Activated T-cell treated with anti-CD3 and anti-CD28 coated beads for 4 hours (primary cell): Measurements from ENCODE around the gene GRIK4.

Experiments used
- DNase-seq: peaks from one replicate; pipeline ENCODE4 v3.0.0-alpha.2; 2020

Gene GRIK4

DNA sequence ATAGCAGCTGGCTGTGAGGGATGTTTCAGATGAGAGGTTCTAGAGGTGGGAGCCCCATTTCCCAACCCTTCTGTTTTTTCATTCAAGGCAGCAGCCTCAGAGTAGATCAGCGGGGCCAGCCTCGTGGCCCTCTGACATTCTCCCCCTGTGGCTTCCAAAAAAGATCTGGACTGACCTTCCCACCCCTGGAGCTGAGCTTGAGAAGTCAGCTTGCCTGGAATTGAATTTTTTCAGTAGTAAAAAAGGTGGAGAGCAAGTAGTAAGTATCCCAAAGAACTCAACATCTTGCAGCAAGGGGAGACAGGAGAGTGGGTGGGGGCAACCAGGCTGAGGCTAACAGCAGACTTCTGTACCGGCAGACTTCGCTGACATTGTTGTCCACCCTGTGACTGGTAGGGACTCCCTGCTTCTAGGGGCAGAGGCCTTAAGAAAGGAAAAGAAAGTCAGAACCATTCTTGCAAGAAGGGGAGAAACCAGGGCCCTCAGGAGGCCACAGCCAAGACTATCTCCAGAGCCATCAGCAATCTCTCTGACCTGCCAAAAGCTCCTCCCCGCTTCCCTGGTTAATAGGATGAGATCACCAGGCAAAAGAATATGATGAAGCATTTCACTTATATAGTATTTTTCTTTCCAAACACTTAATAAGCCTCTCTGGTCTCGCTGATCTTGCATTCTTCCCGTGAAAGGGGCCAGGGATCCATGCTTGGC lies 2.0 kb upstream of the GRIK4 start:
- DNase-seq = no peak

DNA sequence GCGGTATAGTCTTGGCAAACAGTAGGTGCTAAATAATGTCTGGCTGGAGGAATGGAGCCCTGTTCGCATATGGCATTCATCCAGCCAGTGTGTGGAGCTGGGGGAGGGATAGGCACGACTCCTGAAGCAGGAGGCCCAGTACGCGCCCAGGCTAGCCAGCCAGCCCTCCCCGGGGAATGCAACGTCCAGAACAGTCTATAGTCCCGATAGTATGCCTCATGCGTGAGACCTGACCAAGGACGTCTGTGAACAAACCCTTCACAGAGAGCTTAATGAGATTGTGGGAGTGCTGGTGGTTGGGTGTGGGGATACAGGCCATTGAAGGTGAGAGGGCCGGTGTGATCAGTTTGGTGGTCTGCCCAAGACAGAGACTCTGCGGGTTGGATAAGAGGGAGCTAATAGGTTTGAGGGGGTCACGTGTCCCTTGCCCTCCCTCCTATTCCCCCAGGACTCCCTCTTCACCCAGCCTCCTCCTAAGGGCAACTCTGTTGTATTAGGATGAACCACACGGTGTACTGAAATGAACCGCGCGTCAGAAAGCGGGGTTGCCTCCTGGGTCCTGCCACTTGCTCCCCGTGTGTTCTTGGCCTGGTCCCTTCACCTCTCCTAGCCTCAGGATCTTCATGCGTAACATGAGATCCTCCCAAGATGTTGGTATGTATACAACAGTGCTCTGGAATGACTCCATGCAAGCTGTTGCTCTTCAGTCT lies 987 bp upstream of the GRIK4 start:
- no peak for DNase-seq

DNA sequence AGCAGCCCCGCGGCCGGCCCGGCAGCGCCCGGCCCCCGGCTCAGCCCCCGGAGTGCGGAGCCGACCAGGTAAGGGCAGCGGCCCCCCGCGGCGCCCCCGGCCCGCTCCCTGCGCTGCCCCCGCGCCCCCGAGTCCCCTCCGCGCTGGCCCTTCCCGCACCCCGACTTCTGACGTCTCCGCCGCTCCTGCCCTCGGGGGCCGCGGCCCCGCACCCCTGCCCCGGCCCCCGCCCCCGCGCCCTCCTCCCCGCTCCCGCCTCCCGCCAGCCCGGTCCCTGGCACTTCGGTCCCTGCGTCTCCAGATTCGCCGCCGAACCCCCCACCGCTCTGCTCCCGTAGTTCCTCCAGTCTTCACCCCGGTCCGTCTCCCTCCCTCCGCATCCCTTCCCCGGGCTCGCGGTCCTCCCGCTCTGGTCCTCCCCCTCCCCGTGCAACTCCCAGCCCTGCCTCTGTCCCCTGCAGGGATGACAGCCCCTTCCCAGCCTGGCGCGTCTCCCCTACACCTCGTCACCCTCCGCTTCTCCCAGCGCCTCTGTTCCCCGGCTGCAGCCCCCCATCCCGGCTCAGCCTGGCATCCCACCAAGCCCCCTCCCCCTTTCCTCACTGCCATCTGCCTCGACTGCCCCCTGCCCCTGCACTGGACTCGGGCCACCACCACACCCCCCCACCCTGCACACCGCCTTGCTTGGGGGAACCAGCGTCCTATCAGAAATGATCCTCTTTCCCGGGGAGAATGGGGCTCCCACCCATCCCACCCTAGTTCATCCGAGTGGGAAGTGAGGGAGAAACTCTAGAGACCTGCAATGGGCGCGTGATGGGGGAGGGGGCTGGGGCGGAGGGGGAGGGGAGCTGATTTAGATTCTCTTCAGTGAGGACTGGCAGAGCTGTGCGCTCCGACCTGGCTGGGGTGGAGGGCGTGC lies 531 bp downstream of the GRIK4 start:
- DNase-seq = no peak

DNA sequence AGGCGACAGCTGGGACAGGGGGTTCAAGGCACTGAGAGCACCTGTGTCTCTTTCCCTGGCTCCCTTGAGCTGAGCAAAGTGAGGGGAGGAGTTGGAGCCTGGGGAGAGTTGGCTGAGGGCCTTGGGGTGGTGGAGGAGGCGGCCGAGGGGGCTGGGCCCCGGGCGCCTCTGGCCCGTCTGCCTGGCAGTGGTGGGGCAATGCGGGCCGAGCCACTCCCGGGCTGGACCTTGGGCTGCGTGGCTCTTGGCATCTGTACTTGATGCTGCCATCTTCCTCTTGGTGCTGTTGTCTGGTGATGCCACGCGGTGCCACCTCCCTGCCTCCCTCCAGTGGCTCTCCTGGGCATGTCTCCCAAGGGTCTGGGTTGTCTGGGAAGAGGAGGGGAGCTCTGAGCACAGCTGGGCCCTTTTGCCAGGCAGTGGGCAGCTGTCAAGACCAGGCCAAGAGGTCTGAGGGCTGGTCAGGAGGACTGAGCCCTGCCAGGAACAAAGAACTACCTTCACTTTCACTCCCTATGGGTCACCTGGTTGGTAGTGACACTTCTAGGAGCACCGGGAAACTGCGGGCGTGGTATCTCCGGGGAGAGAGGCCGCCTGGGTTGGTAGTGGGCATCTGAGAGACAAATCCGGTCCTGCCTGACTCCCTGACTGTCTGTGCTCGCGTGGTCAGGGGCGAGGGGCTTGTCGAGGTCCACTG lies 1.3 kb downstream of the GRIK4 start:
- no peak for DNase-seq

DNA sequence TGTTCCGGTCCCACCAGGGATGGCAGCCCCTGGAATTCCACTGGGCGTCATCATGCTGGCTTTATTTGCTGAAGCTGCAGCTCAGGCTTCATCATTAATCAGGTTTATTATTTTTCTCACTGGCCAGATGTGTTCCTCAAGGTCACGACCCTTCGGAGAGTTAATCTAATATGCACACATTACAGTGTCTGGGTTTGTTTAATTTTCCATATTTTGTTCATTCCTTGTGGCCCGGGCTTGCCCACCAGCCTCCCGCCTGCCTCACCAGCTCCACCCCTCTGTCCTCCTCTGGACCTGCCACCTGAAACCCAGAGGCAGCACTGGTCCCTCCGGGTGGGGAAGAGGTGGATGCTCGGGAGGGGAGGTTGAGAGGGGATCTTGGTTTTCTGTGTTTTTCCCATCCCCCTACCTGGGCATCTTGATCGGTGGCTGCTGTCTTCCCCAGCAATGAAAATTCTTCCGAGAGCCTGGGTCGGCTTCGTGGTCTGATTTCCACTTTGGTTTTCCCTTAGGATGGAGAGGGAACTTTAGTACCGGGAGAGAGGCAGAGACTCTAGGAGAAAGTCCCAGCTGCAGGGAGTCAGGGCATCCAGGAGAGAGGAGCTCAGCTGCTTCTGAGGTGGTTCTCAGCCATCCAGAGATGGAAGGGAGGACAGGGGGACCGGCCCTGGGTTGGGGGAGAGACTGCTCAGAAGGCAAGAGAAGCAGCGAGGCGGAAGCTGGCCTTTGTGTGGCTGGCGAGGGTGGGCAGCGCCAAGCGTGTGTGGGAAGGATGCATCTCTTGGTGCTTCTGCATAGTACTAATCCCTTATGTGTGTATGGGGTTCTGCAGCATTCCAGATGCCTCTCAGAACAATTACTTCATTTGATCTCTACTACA lies 2.1 kb downstream of the GRIK4 start:
- no peak for DNase-seq

DNA sequence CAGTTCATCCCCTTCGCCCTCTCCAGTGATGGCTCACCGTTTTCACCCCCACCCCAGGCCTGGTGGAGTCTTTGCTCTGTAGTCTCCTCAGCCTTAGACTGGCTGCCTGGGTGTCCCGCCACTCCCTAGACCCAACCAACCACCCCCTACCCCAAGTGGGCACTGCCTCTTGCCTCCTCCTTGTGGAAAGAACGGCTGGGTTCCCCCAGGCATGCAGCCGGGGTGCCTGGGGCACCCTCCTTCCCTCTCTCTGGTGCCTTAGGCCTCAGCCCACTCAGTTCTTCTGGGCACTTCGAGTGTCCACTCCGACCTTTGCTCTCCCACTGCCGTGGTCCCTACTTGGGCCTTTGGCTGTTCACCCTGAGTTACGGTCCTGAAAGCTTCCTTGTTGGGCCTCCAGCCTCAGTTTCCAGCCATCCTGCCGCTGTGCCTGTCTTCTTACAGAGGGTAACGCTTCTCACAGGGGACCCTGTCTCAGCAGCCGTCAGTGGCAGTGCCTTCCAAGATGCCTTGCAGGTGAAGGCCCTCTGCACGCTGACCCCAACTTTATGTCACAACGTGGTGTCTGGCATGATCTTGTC lies 3.1 kb downstream of the GRIK4 start:
- DNase-seq = no peak

DNA sequence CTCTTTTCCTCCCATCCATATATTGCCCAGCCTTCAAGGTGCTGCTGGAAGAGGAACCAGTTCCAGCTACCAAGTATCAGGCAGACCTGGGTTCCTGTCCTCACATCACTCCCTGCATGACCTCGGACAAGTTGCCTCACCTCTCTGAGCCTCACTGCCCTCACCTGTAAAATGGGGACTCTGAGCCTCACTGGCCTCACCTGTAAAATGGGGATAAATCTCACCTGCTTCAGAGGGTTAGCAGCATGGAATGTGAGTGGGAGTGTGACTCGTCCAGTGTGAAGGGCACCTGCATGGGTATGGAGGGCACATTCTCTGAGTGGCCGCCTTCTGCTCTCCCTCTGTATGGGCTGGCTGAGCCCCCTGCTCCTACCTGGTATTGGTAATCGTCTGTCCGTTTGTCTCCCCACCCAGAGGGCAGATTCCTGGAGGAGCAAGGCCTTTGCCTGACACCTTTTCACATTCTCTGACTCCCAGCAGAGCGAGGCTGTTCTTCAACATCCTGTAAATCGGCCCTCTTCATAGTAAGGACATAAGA lies 3.7 kb downstream of the GRIK4 start:
- DNase-seq = no peak

DNA sequence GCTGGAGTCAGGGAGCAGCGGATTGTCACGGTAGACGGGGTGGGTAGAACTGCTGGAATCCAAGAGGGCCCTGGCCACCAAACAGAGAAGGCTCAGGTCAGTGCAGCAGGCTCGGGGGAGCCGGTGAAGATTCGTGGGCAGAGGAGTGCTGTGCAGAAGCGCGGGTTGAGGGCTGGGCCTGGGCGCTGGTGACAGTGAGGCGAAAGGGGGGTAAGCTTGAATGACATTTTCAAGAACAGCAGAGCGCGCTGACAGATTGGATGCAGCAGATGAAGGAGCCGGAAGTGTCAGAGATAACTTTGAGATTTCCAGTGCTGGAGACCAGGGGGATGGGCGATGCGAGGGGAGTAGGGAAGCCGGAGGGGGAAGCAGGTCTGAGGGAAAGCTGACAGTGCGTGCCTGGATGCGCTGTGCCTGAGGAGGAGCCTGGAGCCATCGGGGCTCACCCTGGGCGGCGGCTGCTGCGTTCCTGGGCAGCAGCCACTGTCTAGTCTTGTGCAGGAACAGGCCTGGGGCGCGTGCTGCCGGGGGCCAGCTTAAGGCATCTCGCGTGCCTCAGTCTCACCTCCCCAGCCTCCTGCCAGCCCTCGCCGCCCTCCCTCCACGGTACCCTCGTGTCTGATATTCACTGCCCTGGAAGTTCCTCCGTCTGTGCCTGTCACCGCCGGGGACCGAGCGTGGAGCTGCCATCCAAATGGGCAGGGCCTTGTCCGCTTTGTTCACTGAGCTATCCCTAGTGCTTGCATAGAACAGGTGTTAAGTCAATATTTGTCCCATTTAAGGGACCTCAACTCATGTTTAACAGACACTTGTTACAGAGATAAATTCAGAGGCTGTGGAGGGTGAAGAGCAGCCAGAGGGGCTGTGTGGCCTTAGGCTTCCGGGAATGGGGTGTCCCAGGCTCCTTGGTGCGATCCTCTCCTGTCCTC lies 5.2 kb downstream of the GRIK4 start:
- no peak for DNase-seq

DNA sequence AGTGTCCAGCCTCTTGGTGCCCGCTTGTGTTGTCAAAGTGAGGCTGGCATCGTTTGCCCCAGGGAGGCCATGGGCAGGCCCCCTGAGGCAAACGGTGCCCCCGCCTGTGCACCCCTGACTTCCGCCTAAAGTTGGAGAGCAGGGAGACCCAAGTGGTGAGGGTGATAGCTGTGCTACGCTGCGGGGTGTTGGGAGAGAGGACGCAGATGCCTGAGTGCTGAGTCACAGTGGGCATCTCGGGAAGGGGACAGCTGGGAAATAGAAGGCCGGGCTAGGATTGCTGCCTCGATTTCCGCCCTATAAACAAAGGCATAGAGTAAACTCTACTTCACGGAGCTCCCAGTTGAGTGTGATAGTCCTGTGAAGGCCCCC lies 5.8 kb downstream of the GRIK4 start:
- no peak for DNase-seq

DNA sequence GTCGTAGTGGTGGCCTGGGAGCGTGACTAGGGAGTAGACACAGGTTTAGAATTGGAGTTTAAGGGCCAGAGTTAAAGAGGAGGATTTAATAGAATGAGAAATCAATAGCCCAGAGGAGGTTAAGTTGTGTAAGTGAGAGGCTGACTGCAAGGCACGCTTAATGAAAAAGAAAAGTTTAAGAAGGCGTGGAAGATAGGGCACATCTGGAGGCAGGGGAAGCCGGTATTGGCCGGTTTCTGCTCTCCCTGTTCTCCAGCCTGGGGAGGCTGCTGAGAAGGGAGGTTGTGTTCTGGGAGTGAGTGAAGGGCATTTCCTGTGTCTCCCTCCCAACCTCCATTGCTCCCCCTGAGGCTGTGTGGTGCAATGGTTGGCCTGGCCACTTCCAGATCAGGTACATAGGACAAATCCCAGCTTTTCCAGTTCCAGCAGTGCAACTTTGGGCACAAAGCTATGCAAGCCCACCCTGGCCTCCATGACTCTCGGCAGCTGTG lies 6.3 kb downstream of the GRIK4 start:
- DNase-seq = no peak

DNA sequence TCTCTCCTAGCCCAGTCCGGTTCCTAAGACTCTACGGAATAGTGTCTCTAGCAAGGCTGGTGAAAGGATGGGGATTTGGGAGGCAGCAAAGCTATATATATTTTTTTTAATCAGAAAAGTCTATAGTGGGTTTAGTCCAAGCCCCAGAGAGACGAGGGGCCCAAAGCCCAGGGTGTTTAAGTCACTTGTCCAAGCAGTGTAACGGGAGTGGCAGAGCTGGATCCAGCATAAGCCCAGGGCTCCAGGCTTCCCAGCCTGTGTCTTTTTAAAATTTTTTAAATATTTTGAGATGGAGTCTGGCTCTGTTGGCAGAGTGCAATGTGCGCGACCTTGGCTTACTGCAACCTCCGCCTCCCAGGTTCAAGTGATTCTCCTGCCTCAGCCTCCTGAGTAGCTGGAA lies 6.8 kb downstream of the GRIK4 start:
- DNase-seq = no peak

DNA sequence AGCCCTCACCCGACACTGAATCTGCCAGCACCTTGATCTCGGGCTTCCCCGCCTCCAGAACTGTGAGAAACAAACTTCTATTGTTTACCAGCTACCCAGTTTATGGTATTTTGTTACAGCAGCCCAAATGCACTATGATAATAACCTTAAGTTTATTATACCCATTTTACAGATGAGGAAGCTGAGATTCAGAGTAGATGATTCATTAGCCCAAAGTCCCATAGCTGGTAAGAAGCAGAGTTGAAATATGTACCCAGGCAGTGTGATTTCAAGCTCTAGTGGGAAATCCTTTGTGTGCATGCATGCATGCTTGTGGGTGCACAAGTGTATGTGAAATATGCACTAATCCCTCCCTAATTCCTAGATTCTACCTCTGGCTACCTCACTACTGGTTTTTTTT lies 7.9 kb downstream of the GRIK4 start:
- no peak for DNase-seq

DNA sequence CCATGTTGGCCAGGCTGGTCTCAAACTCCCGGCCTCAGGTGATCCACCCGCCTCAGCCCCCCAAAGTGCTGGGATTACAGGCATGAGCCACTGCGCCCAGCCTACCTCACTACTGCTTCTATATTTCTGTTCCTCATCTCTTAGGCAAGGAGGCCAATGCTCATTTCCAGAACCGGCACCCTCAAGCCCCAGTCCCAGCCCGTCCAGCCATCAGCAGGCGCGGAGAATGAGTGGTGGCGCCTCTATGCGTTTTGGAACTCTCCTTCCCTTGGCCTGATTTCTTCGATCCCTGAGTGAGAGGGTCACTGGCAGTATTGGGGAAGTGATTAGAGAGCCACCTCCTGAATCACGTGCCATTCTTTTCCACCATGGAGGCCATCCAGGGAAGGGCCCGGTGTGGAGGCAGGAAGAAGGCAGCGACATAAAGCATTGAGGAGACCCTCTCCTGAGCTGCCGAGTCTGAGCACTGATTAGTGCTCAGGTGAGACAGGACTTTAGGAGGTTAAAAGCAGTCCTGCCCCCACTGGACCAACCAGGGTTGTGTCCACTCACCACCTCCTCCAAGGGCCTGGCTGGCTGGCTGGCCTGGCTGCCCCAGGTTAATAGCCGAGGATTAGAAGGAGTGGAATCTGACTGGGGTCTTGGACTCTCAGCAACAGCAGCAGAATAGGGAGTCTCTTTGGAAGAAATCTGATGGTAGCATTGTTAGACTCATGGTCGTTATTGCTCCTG lies 8.7 kb downstream of the GRIK4 start:
- no peak for DNase-seq

DNA sequence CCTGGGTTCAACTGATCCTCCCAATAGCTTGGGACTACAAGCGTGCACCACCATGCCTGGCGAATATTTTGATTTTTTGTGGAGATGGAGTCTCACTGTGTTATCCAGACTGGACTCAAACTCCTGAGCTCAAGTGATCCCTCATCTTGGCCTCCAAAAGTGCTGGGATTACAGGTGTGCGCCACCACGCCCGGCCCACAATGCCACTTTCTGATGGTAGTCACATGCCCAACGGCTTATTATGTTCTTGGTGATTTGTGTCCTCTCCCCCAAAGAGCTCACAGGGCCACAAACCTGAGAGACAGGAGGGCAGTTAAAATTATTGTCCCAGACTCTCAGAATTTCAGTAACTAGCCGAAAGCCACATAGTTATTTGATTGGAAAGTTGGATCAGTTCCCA lies 9.6 kb downstream of the GRIK4 start:
- DNase-seq = no peak

DNA sequence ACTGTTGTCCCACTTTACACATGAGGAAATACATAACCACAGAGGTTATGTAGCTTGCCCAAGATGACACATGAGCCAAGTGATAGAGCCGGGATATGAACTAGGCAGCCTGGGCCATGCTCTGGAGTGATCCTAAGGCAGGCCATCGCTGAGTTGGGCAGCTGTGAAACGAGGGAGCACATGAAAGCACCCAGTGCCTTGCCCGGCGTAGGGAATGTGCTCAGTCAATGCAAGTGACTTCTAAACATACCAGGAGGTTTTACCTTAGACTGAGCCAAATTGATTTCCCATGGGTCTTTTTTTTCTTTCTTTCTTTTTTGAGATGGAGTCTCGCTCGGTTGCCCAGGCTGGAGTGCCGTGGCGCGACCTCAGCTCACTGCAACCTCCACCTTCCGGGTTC lies 10.5 kb downstream of the GRIK4 start:
- DNase-seq = no peak

DNA sequence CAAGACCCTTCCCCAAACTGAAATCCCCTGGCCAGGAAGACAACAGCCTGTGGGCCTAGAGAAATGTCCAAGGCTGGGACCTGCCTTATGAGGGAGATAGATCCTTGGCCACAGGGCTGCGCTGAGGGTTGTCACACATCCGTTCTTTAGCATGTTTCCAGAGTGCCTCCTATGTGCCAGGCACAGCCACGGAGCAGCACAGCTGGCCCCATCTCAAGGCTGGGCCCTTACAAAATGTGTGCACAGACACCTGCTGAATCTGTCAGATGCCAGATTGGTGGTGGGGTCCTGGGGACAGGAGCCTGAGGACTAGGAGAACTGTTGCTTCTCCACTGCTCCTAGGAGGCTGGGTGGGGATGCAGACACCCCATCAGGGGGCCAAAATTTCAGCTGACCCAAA lies 11.2 kb downstream of the GRIK4 start:
- DNase-seq = no peak

DNA sequence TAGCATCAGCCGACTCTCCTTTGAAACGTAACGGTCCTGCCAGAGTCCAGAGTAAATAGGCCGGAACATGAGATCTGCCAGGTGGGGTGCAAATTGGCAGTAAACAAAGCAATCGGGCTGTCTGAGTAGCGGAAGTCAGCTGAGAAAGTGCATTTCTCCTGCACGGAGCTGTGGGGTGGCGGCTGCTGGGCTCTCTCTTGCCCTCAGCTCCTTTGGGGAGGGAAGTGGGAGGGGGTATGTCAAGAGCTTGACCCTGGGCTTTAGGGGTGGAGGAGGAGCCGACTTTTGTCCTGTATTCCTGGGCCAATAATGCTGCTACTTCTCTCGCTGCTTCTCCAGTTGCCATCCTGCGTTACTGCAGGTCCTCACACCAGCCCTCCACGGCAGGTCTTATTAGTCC lies 11.6 kb downstream of the GRIK4 start:
- DNase-seq = no peak

DNA sequence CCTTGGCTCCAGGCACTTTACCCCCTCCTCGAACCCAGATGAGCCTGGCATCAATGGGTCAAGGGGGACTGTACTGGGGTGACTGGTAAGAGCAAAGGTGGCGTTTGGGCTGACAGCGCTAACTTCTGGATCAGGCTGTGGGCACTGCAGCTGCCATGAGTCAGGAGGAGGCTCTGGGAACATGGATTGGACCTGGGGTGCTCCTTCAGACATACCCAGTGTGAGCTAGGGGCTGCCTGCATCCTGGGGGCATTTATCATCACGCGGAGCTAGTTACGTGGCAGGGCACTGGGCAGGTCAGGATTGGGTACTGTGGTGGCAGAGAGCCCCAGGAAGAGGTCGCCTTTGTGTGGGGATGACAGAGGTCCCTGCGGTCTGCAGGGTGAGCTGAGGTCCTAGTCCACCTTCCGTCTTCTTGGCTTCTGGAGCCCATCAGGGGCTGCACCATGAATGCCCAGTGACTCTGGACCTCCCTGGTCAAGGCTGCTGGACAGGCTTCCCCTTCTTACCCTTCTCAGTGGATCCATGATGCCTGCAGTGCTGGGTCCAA lies 13.1 kb downstream of the GRIK4 start:
- no peak for DNase-seq
